Measurements from ENCODE around the gene GPR132. TPM values are rescaled to one million over a fixed set of nuclear protein-coding genes. Genes with fewer than 3 reads are reported as not detected.

The GPR132 gene
- total and polyA plus RNA-seq, 8 donors = 0.61 to 10.4 (median 1.4) TPM

DNA sequence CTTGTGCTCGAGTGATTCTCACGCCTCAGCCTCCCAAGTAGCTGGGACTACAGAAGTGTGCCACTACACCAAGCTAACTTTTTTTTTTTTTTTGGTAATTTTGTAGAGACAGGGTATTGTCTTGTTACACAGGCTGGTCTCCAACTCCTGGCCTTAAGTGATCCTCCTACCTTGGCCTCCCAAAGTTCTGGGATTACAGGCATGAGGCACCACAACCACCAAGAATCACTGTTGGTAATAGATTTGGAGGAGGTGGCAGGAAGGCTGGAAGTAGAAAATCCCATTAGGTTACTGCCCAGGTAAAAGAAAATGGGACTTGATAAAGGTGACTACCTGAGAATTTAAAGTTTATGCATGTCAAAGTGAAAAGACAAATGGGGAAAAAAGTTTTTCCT lies 43.0 kb downstream of the GPR132 start:
- Histone ChIP-seq H3K27ac (no peak overlapping the region), H3K36me3 (no peaks in the 10 kb centered on the region), H3K9me3 (no peaks in the 10 kb centered on the region), H3K4me3 (peak overlapping the region in 1 of 2 donors; percentile 92), H3K27me3 (no peaks in the 10 kb centered on the region), H3K4me1 (peaks cover 13 to 52% of the 10 kb centered on the region in 2 donors)
- ATAC-seq (no peak), DNase-seq (no peak)
- intact Hi-C loops (cut with DNase I) = no loop called here
- TF ChIP-seq CTCF (IDR thresholded peaks at IDR 0.05) = no peak

- Histone ChIP-seq H3K9me3 (no peaks in the 10 kb centered on the region), H3K27ac (peak overlapping the region; percentile 76 to 82), H3K4me3 (peak overlapping the region; percentile 73 to 92), H3K36me3 (no peaks in the 10 kb centered on the region), H3K27me3 (no peaks in the 10 kb centered on the region), H3K4me1 (peaks cover 13 to 49% of the 10 kb centered on the region in 2 donors)
- TF ChIP-seq CTCF (IDR thresholded peaks at IDR 0.05) = no peak
- intact Hi-C loops (cut with DNase I) = no loop called here
- ATAC-seq = peak; percentile 6
- peak in 2 of 4 donors; percentile 46 to 48 for DNase-seq
These were observed 43.5 kb downstream of the GPR132 start for GRCh38 chr14:105021656-105022275.

DNA sequence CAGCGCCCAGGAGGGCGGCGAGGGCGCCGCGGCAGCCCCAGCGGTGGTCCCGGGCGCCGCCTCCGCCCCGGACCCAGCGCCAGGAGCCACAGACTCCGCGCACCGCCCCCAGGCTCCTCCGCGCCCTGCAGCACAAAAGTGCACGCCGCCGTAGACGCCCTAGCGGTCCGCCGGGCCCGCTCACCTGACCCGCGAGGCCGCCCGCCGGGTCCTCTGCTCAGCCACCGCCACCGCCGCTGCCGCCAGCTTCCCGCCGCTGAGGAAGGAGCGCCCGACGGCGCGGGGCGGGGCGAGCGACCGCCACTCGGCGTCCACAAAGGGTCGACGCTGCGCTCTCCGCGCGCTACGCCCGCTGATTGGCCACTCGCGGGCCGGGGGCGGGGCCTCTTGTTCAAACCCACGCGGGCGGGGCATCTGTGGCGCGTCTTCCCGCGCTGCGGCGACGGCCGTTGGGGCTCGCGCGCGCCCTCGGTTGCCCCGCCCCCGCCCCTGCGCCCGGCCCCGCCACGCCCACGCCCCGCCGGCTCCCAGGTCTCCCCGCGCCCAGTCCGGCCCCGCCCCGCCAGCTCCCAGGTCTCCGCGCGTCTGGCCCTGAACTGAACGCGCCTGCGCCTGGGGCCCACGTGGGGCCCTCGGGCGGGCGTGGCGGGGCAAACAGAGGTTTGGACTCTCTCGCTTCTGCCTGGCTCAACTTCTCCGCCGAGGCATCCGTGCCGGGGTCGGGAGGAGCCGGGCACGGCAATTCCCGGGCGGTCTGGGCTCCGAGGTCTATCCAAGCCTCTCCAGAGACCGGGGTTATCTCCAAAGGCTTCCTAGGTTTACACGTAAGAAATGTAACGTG lies 44.2 kb downstream of the GPR132 start, which contains the start of gene CDCA4:
TSS of gene CDCA4 (minus strand) at position 269 of the 841 bp plus-strand sequence. CDS start 9,154 bp downstream, outside the sequence.
- ATAC-seq = peak; percentile 96
- Histone ChIP-seq H3K4me1 (peaks cover 13 to 50% of the 10 kb centered on the region in 2 donors), H3K27me3 (no peaks in the 10 kb centered on the region), H3K27ac (peak within 1 kb of the TSS; percentile 84 to 85), H3K4me3 (peak within 1 kb of the TSS; percentile 80 to 92), H3K9me3 (no peaks in the 10 kb centered on the region), H3K36me3 (no peaks in the 10 kb centered on the region)
- DNase-seq = peak; percentile 95 to 99 (median 97)
- TF ChIP-seq CTCF (IDR thresholded peaks at IDR 0.05) = no peak
- intact Hi-C loops (cut with DNase I) = no loop called here

- Histone ChIP-seq H3K4me3 (peak overlapping the region; percentile 80 to 92), H3K36me3 (no peaks in the 10 kb centered on the region), H3K27me3 (no peaks in the 10 kb centered on the region), H3K27ac (peak overlapping the region; percentile 84 to 85), H3K4me1 (peaks cover 13 to 44% of the 10 kb centered on the region in 2 donors), H3K9me3 (no peaks in the 10 kb centered on the region)
- intact Hi-C loops (cut with DNase I) = no loop called here
- ATAC-seq = peak; percentile 17
- TF ChIP-seq CTCF (IDR thresholded peaks at IDR 0.05) = no peak
- DNase-seq = peak; percentile 39 to 88 (median 53)
These were observed 45.1 kb downstream of the GPR132 start for GRCh38 chr14:105019861-105020814.

Data from left lung (tissue), 10 donors.